ENCODE data around the gene SIRT6.

Gene SIRT6

GRCh38 chr19:4174895-4175668 is 7.3 kb downstream of the SIRT6 start:
- no peak for TF ChIP-seq CTCF (IDR thresholded peaks at IDR 0.05)
- Histone ChIP-seq H3K27me3 (peaks cover 26% of the 10 kb centered on the region), H3K36me3 (peaks cover 61% of the 10 kb centered on the region), H3K4me1 (ENCODE audit: control insufficient read depth in 1 of 2, insufficient read depth in 1 of 2, low read depth in 1 of 2, low read length in 1 of 2) (no peaks in the 10 kb centered on the region), H3K9me3 (no peaks in the 10 kb centered on the region), H3K27ac (no peak overlapping the region), H3K4me3 (ENCODE audit: low read depth in 1 of 2, low read length in 1 of 2) (no peak overlapping the region)

- no peak for TF ChIP-seq CTCF (IDR thresholded peaks at IDR 0.05)
- H3K36me3 ChIP-seq, result peaks cover 56% of the 10 kb centered on the region
- H3K27ac ChIP-seq, result no peak overlapping the region
- H3K4me3 ChIP-seq (ENCODE audit: low read depth in 1 of 2, low read length in 1 of 2), result no peak overlapping the region
- peaks cover 29% of the 10 kb centered on the region for H3K27me3 ChIP-seq
- H3K4me1 ChIP-seq (ENCODE audit: control insufficient read depth in 1 of 2, insufficient read depth in 1 of 2, low read depth in 1 of 2, low read length in 1 of 2), result no peaks in the 10 kb centered on the region
- H3K9me3 ChIP-seq, result no peaks in the 10 kb centered on the region
Observed at GRCh38 chr19:4174213-4174894, 8.0 kb downstream of the SIRT6 start.

GRCh38 chr19:4173479-4174212 is 8.7 kb downstream of the SIRT6 start:
- Histone ChIP-seq H3K36me3 (peaks cover 49% of the 10 kb centered on the region), H3K4me1 (ENCODE audit: control insufficient read depth in 1 of 2, insufficient read depth in 1 of 2, low read depth in 1 of 2, low read length in 1 of 2) (no peaks in the 10 kb centered on the region), H3K4me3 (ENCODE audit: low read depth in 1 of 2, low read length in 1 of 2) (no peak overlapping the region), H3K9me3 (no peaks in the 10 kb centered on the region), H3K27ac (no peak overlapping the region), H3K27me3 (peaks cover 29% of the 10 kb centered on the region)
- TF ChIP-seq CTCF (IDR thresholded peaks at IDR 0.05), result no peak

GRCh38 chr19:4172861-4173473 is 9.4 kb downstream of the SIRT6 start:
- no peak for TF ChIP-seq CTCF (IDR thresholded peaks at IDR 0.05)
- Histone ChIP-seq H3K36me3 (peaks cover 42% of the 10 kb centered on the region), H3K27ac (no peak overlapping the region), H3K4me1 (ENCODE audit: control insufficient read depth in 1 of 2, insufficient read depth in 1 of 2, low read depth in 1 of 2, low read length in 1 of 2) (no peaks in the 10 kb centered on the region), H3K9me3 (no peaks in the 10 kb centered on the region), H3K4me3 (ENCODE audit: low read depth in 1 of 2, low read length in 1 of 2) (no peak overlapping the region), H3K27me3 (peaks cover 29% of the 10 kb centered on the region)

GRCh38 chr19:4171676-4172075 is 10.7 kb downstream of the SIRT6 start:
- H3K27ac ChIP-seq, result no peak overlapping the region
- H3K9me3 ChIP-seq, result no peaks in the 10 kb centered on the region
- no peak for TF ChIP-seq CTCF (IDR thresholded peaks at IDR 0.05)
- H3K27me3 ChIP-seq, result peaks cover 29% of the 10 kb centered on the region
- peaks cover 30% of the 10 kb centered on the region for H3K36me3 ChIP-seq
- H3K4me3 ChIP-seq (ENCODE audit: low read depth in 1 of 2, low read length in 1 of 2), result no peak overlapping the region
- H3K4me1 ChIP-seq (ENCODE audit: control insufficient read depth in 1 of 2, insufficient read depth in 1 of 2, low read depth in 1 of 2, low read length in 1 of 2), result no peaks in the 10 kb centered on the region

Data from neutrophil (primary cell).